Esophagus muscularis mucosa (tissue), 3 donors: ENCODE results near the gene AKT3.

ENCODE experiments used
- POLR2A ChIP-seq: fragments of 450-650 bp; IDR thresholded peaks from one replicate; pipeline ENCODE4 v1.6.1; 2017; ENCODE audit warnings: antibody characterized with exemption, moderate library complexity, mild to moderate bottlenecking, low read depth
- POLR2AphosphoS5 ChIP-seq, 2 donors: sonication (generic); formaldehyde crosslinking; IDR thresholded peaks; one replicate each; pipeline ENCODE4 v1.6.1; 2017; ENCODE audit warnings: antibody characterized with exemption in 2 of 2
- TF ChIP-seq, protein P1 (sequence below), 3 experiments: fragments of 200-600 bp in 2 of 3; fragments of 450-650 bp in 1 of 3; sonication (generic) in 2 of 3; IDR thresholded peaks; one replicate each; pipeline ENCODE4 v1.5.1; 2017 to 2019; ENCODE audit warnings: antibody characterized with exemption in 3 of 3, mild to moderate bottlenecking in 2 of 3, moderate library complexity in 1 of 3

DNA sequence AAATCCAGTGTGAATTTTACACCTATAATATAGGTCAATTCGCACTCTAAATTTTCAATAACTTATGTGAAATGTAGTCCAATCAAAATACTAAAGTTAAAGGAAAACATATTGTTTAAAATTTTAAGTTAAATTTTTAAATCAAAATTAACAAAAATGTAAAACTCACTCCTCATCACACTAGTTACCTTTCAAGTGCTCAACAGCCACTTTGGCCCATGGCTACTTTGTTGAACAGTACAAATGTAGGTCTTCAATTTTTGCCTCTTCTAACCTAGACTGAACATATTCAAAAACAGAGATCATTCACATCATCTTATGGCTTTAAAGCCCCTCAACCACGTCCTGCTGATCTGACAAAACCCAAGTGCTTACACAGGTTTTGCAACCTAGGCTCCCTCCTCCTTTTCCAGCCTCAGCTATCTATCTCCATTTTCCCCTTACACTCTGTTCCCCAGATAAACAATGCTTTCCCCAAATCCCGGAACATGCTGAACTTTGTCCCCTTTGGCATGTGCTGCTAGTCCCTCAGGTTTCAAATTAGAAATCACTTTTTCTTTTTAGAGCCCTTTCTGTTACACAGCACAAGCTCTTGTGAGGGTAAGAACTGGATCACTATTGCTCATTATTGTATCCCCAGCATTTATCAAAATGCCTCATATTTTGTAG lies 110.6 kb downstream of the AKT3 start:
- TF ChIP-seq, protein P1, sequence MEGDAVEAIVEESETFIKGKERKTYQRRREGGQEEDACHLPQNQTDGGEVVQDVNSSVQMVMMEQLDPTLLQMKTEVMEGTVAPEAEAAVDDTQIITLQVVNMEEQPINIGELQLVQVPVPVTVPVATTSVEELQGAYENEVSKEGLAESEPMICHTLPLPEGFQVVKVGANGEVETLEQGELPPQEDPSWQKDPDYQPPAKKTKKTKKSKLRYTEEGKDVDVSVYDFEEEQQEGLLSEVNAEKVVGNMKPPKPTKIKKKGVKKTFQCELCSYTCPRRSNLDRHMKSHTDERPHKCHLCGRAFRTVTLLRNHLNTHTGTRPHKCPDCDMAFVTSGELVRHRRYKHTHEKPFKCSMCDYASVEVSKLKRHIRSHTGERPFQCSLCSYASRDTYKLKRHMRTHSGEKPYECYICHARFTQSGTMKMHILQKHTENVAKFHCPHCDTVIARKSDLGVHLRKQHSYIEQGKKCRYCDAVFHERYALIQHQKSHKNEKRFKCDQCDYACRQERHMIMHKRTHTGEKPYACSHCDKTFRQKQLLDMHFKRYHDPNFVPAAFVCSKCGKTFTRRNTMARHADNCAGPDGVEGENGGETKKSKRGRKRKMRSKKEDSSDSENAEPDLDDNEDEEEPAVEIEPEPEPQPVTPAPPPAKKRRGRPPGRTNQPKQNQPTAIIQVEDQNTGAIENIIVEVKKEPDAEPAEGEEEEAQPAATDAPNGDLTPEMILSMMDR (IDR thresholded peaks at IDR 0.05): no peak
- TF ChIP-seq POLR2A (no peak), POLR2AphosphoS5 (IDR thresholded peaks at IDR 0.05) (no peak)
